Keratinocyte (primary cell): ENCODE measurements around the gene FAM240A.

Experiments
- CTCF ChIP-seq, 3 experiments: IDR thresholded peaks in 1 of 3; conservative IDR thresholded peaks in 1 of 3; optimal IDR thresholded peaks in 1 of 3; 2 replicates in 2 of 3; 3 replicates in 1 of 3; pipeline versions ENCODE3 to v1.5.1; 2011; ENCODE audit warnings: low read length in 3 of 3, mild to moderate bottlenecking in 3 of 3, moderate library complexity in 2 of 3, control low read depth in 1 of 3, inconsistent platforms in 1 of 3; ENCODE audit not compliant: insufficient read depth in 2 of 3; ENCODE audit errors: extremely low read depth in 1 of 3
- EZH2 ChIP-seq: IDR thresholded peaks from one replicate; pipeline ENCODE4 v1.6.1; 2012; ENCODE audit warnings: inconsistent platforms, mild to moderate bottlenecking, low read length, moderate library complexity

GRCh38 chr3:46575577-46576222 is 36.6 kb upstream of the FAM240A start:
- TF ChIP-seq CTCF (optimal IDR thresholded peaks at IDR 0.05 in 1 of 3, IDR thresholded peaks at IDR 0.05 in 1 of 3, conservative IDR thresholded peaks at IDR 0.05 in 1 of 3; ENCODE audit: extremely low read depth in 1 of 3, insufficient read depth in 2 of 3, low read length in 3 of 3): no peak
- no peak for TF ChIP-seq EZH2
